Uterus (tissue), 4 donors: ENCODE measurements around the gene CEP112. TPM values are rescaled to one million over a fixed set of nuclear protein-coding genes. Genes with fewer than 3 reads are reported as not detected.

Experiments used
- DNase-seq, 2 donors: peaks; one replicate each; pipeline ENCODE4 v3.0.0-alpha.2; 2019 to 2020
- H3K27ac ChIP-seq, 2 donors: fragments of 200-600 bp; sonication (generic); 1 replicate in 1 of 2; 2 replicates in 1 of 2; pipeline ENCODE4 v1.5.1; 2016 to 2018
- H3K27me3 ChIP-seq, 2 donors: fragments of 200-600 bp; sonication (generic); one replicate each; pipeline ENCODE4 v1.5.1; 2018 to 2019; ENCODE audit warnings: control low read depth in 1 of 2
- H3K36me3 ChIP-seq, 2 donors: fragments of 200-600 bp; sonication (generic); one replicate each; pipeline ENCODE4 v1.5.1; 2019; ENCODE audit warnings: control low read depth in 1 of 2
- H3K4me1 ChIP-seq, 2 donors: fragments of 200-600 bp; sonication (generic); one replicate each; pipeline ENCODE4 v1.5.1; 2018 to 2019; ENCODE audit warnings: control low read depth in 1 of 2
- H3K4me3 ChIP-seq, 2 donors: fragments of 200-600 bp; sonication (generic); 1 replicate in 1 of 2; 2 replicates in 1 of 2; pipeline ENCODE4 v1.5.1; 2018 to 2019; ENCODE audit warnings: mild to moderate bottlenecking in 1 of 2
- H3K9me3 ChIP-seq, 2 donors: fragments of 200-600 bp; sonication (generic); one replicate each; pipeline ENCODE4 v1.5.1; 2019; ENCODE audit warnings: control low read depth in 1 of 2
- CTCF ChIP-seq, 4 experiments: fragments of 200-600 bp in 2 of 4; fragments of 450-650 bp in 2 of 4; sonication (generic) in 2 of 4; IDR thresholded peaks; one replicate each; pipeline ENCODE4 v1.5.1; 2016 to 2019; ENCODE audit warnings: antibody characterized with exemption in 4 of 4, mild to moderate bottlenecking in 2 of 4, moderate library complexity in 1 of 4
- POLR2A ChIP-seq, 2 donors: fragments of 450-650 bp; IDR thresholded peaks; one replicate each; pipeline ENCODE4 v1.6.1; 2016; ENCODE audit warnings: antibody characterized with exemption in 2 of 2, mild to moderate bottlenecking in 1 of 2, moderate library complexity in 1 of 2
- intact Hi-C: fragments of 100-400 bp; cut with DNase I; formaldehyde crosslinking; loops from one replicate; pipeline ENCODE4 v1.15.1; 2023; ENCODE audit warnings: low total_unique reads
- total RNA-seq, 4 donors: library from RNA; depleted of rRNA in 3 of 4; stranded (reverse); fragments of >200 nt in 3 of 4; gene quantifications; one replicate each; pipeline versions ENCODE4 v1.1.0 to v1.2.4, GENCODE V29; 2014 to 2023
- donor health status: DM: yes; HTN: yes; CAD: no.

Gene CEP112
- total RNA-seq, 4 donors from 2014 or later: 36.6 to 96.5 (median 52.4) TPM

GRCh38 chr17:66227212-66228045 is 35.5 kb upstream of the CEP112 start:
- no peak overlapping the region for H3K4me3 ChIP-seq
- TF ChIP-seq POLR2A (IDR thresholded peaks at IDR 0.05) (no peak), CTCF (IDR thresholded peaks at IDR 0.05) (no peak)
- no peaks in the 10 kb centered on the region for H3K27me3 ChIP-seq
- intact Hi-C loops: no loop called here
- H3K4me1 ChIP-seq: no peaks in the 10 kb centered on the region
- no peak overlapping the region for H3K27ac ChIP-seq
- no peaks in the 10 kb centered on the region for H3K9me3 ChIP-seq
- no peaks in the 10 kb centered on the region for H3K36me3 ChIP-seq
- DNase-seq: no peak

- no peaks in the 10 kb centered on the region for H3K36me3 ChIP-seq
- TF ChIP-seq CTCF (IDR thresholded peaks at IDR 0.05) (no peak), POLR2A (IDR thresholded peaks at IDR 0.05) (no peak)
- H3K9me3 ChIP-seq: no peaks in the 10 kb centered on the region
- intact Hi-C loops: no loop called here
- H3K4me1 ChIP-seq: no peaks in the 10 kb centered on the region
- no peak for DNase-seq
- no peak overlapping the region for H3K4me3 ChIP-seq
- H3K27ac ChIP-seq: no peak overlapping the region
- H3K27me3 ChIP-seq: no peaks in the 10 kb centered on the region
Observed at GRCh38 chr17:66222798-66223350, 30.9 kb upstream of the CEP112 start.

- TF ChIP-seq CTCF (IDR thresholded peaks at IDR 0.05) (no peak), POLR2A (IDR thresholded peaks at IDR 0.05) (no peak)
- DNase-seq: no peak
- H3K36me3 ChIP-seq: no peaks in the 10 kb centered on the region
- H3K4me1 ChIP-seq: no peaks in the 10 kb centered on the region
- no peaks in the 10 kb centered on the region for H3K27me3 ChIP-seq
- H3K9me3 ChIP-seq: no peaks in the 10 kb centered on the region
- H3K27ac ChIP-seq: no peak overlapping the region
- intact Hi-C loops: no loop called here
- no peak overlapping the region for H3K4me3 ChIP-seq
Observed at GRCh38 chr17:66221755-66222530, 30.0 kb upstream of the CEP112 start.

- Histone ChIP-seq H3K9me3 (no peaks in the 10 kb centered on the region), H3K27me3 (no peaks in the 10 kb centered on the region), H3K4me3 (no peak overlapping the region), H3K36me3 (no peaks in the 10 kb centered on the region), H3K4me1 (no peaks in the 10 kb centered on the region), H3K27ac (no peak overlapping the region)
- TF ChIP-seq CTCF (IDR thresholded peaks at IDR 0.05) (no peak), POLR2A (IDR thresholded peaks at IDR 0.05) (no peak)
- DNase-seq: no peak
- intact Hi-C loops: no loop called here
Observed at GRCh38 chr17:66221343-66221742, 29.4 kb upstream of the CEP112 start.
